IMR-90 (cell line): Measurements from ENCODE around the gene CRIM1. TPM values are rescaled to one million over a fixed set of nuclear protein-coding genes. Genes with fewer than 3 reads are reported as not detected.
A peak's percentile ranks its signal among the peaks of the same experiment; 100 is the strongest.

Source experiments
- ATAC-seq: fragments of 200-7000 bp; cut with Tn5 transposase; 2 replicates; pipeline ENCODE4 v1.9.1; 2020; ENCODE audit warnings: low read depth, mild to moderate bottlenecking, moderate library complexity
- BruUV-seq: library from RNA; stranded (reverse); fragments of 400-500 nt; replicated peaks from 2 replicates; lab custom pipeline; 2021; lab: Mats Ljungman, UMichigan
- CTCF ChIA-PET: fragments of 300-600 bp; formaldehyde crosslinking; extraction: SDS; loops from one replicate; lab custom pipeline; 2021; ENCODE audit warnings: antibody characterized with exemption; lab: Yijun Ruan, JAX
- POLR2A ChIA-PET: fragments of 300-600 bp; sonication (Branson Sonifier 250); formaldehyde crosslinking; loops from one replicate; lab custom pipeline; 2022; ENCODE audit warnings: antibody characterized with exemption; ENCODE audit not compliant: unreplicated experiment; lab: Charles Lee
- DNase-seq: peaks from one replicate; pipeline ENCODE4 v3.0.0; 2013
- H2AFZ ChIP-seq: replicated peaks from 2 replicates; pipeline ENCODE3; 2013; ENCODE audit warnings: low read length, mild to moderate bottlenecking; ENCODE audit not compliant: poor library complexity
- H2AK5ac ChIP-seq: 2 replicates; pipeline ENCODE4 v1.6.1; 2013; ENCODE audit warnings: low read depth, low read length, inconsistent platforms
- H2AK9ac ChIP-seq: replicated peaks from 2 replicates; pipeline ENCODE3; 2013; ENCODE audit warnings: mild to moderate bottlenecking, low read depth, low read length, moderate library complexity; ENCODE audit not compliant: poor library complexity
- H2BK120ac ChIP-seq: 2 replicates; pipeline ENCODE4 v1.6.1; 2013; ENCODE audit warnings: low read depth, low read length, inconsistent platforms
- H2BK15ac ChIP-seq: 3 replicates; pipeline ENCODE4 v1.6.1; 2013; ENCODE audit warnings: low read depth, low read length, inconsistent platforms
- H2BK20ac ChIP-seq: 2 replicates; pipeline ENCODE4 v1.6.1; 2013; ENCODE audit warnings: low read depth, mild to moderate bottlenecking, inconsistent platforms, low read length, moderate library complexity
- H2BK5ac ChIP-seq: 2 replicates; pipeline ENCODE4 v1.6.1; 2013; ENCODE audit warnings: mild to moderate bottlenecking, low read depth, low read length, inconsistent platforms; ENCODE audit not compliant: poor library complexity, severe bottlenecking
- H3K14ac ChIP-seq: replicated peaks from 2 replicates; pipeline ENCODE4 v1.6.1; 2013; ENCODE audit warnings: low read depth, low read length, inconsistent platforms
- H3K18ac ChIP-seq: 2 replicates; pipeline ENCODE4 v1.6.1; 2013; ENCODE audit warnings: low read depth, low read length, control low read depth
- H3K23ac ChIP-seq: 2 replicates; pipeline ENCODE4 v1.6.1; 2013; ENCODE audit warnings: low read depth, low read length, inconsistent platforms
- H3K27ac ChIP-seq: 2 replicates; pipeline ENCODE4 v1.5.1; 2013; ENCODE audit warnings: mild to moderate bottlenecking, control low read depth, low read length; ENCODE audit not compliant: insufficient read depth
- H3K27me3 ChIP-seq: 2 replicates; pipeline ENCODE4 v1.6.1; 2013; ENCODE audit warnings: low read length; ENCODE audit not compliant: control insufficient read depth, insufficient read depth
- H3K36me3 ChIP-seq: 2 replicates; pipeline ENCODE4 v1.6.1; 2013; ENCODE audit warnings: low read length, mixed read lengths; ENCODE audit not compliant: control insufficient read depth, insufficient read depth
- H3K4ac ChIP-seq: 2 replicates; pipeline ENCODE4 v1.6.1; 2013; ENCODE audit warnings: low read depth, low read length, inconsistent platforms
- H3K4me1 ChIP-seq: 2 replicates; pipeline ENCODE4 v1.6.1; 2013; ENCODE audit warnings: low read length, mixed read lengths; ENCODE audit not compliant: control insufficient read depth, insufficient read depth
- H3K4me2 ChIP-seq: 2 replicates; pipeline ENCODE4 v1.6.1; 2013; ENCODE audit warnings: low read depth, mild to moderate bottlenecking, control low read depth, low read length, moderate library complexity
- H3K4me3 ChIP-seq: 2 replicates; pipeline ENCODE4 v1.5.1; 2013; ENCODE audit warnings: low read depth, mild to moderate bottlenecking, control low read depth, low read length, moderate library complexity; ENCODE audit not compliant: insufficient read depth
- H3K56ac ChIP-seq: 2 replicates; pipeline ENCODE4 v1.6.1; 2013; ENCODE audit warnings: low read length, inconsistent platforms; ENCODE audit not compliant: insufficient read depth; ENCODE audit errors: extremely low read depth
- H3K79me1 ChIP-seq, 2 experiments: 2 replicates each; pipeline ENCODE4 v1.6.1; 2013; ENCODE audit warnings: low read length in 2 of 2, inconsistent platforms in 1 of 2, low read depth in 1 of 2
- H3K9ac ChIP-seq: 2 replicates; pipeline ENCODE4 v1.6.1; 2013; ENCODE audit warnings: low read depth, low read length, control low read depth
- H3K9me1 ChIP-seq: 2 replicates; pipeline ENCODE4 v1.6.1; 2013; ENCODE audit warnings: low read length, inconsistent platforms; ENCODE audit not compliant: insufficient read depth
- H3K9me3 ChIP-seq: 2 replicates; pipeline ENCODE4 v1.6.1; 2013; ENCODE audit warnings: low read length; ENCODE audit not compliant: control insufficient read depth, insufficient read depth
- H4K20me1 ChIP-seq: 2 replicates; pipeline ENCODE4 v1.6.1; 2013; ENCODE audit warnings: low read length, inconsistent platforms; ENCODE audit not compliant: insufficient read depth
- H4K5ac ChIP-seq: 2 replicates; pipeline ENCODE4 v1.6.1; 2013; ENCODE audit warnings: mild to moderate bottlenecking, low read depth, low read length, control low read depth
- H4K8ac ChIP-seq, 2 experiments: 2 replicates each; pipeline ENCODE4 v1.6.1; 2013; ENCODE audit warnings: low read depth in 2 of 2, low read length in 2 of 2, control low read depth in 1 of 2, inconsistent platforms in 1 of 2
- H4K91ac ChIP-seq: 2 replicates; pipeline ENCODE4 v1.6.1; 2013; ENCODE audit warnings: low read depth, low read length, inconsistent platforms; ENCODE audit not compliant: insufficient read depth
- POLR2A ChIP-seq: IDR thresholded peaks from 2 replicates; pipeline ENCODE4 v1.6.1; 2012; ENCODE audit warnings: mild to moderate bottlenecking, low read depth, low read length
- WGBS, 2 experiments: methylation state at CpG; one replicate each; pipeline versions ENCODE4 v1.1.5 to v1.1.7; 2013; ENCODE audit warnings: missing lambda C conversion rate in 2 of 2; ENCODE audit not compliant: insufficient read length in 1 of 2; ENCODE audit errors: extremely low coverage in 2 of 2; 5-methylcytosine and 5-hydroxymethylcytosine counted together
- dilution Hi-C: fragments of 300-500 bp; cut with HindIII; formaldehyde crosslinking; loops from one replicate; pipeline ENCODE4 v1.14.3; 2018; ENCODE audit warnings: low sequenced_read_pairs; ENCODE audit not compliant: unreplicated experiment
- in situ Hi-C: fragments of 300-500 bp; cut with MboI; formaldehyde crosslinking; loops from 3 replicates; pipeline ENCODE4 v1.14.3; 2019; ENCODE audit warnings: low sequenced_read_pairs, inconsistent platforms, mixed read lengths
- intact Hi-C: fragments of 100-400 bp; cut with micrococcal nuclease; formaldehyde crosslinking; loops from 2 replicates; pipeline ENCODE4 v1.10.0; 2022
- polyA plus RNA-seq, 3 experiments: library from polyadenylated mRNA; depleted of rRNA; stranded (reverse); fragments of >200 nt; gene quantifications; 2 replicates each; pipeline ENCODE4 v1.2.3, GENCODE V29; 2012; ENCODE audit warnings: low replicate concordance in 1 of 3
- total RNA-seq: library from RNA; depleted of rRNA; stranded (reverse); fragments of >200 nt; gene quantifications from 2 replicates; pipeline ENCODE4 v1.2.3, GENCODE V29; 2012

CRIM1 gene
- total and polyA plus RNA-seq, 2 of the 4 experiments (the other 2 are of a cell fraction): 285 to 490 TPM

GRCh38 chr2:36414307-36414706 lies 58.7 kb downstream of the CRIM1 start:
- Histone ChIP-seq H3K36me3 (peaks cover 11% of the 10 kb centered on the region), H2BK20ac (no peak overlapping the region), H3K18ac (no peak overlapping the region; the same call in 1 of the 2 replicates), H3K27ac (peak overlapping the region; percentile 7; the same call in 1 of the 2 replicates), H3K79me1 (peaks cover 27 to 71% of the 10 kb centered on the region in 2 experiments), H2BK5ac (no peak overlapping the region), H2AFZ (no peak overlapping the region), H2BK15ac (no peak overlapping the region), H4K8ac (peak overlapping the region in 1 of 2 experiments; percentile 23; a peak in 1 of 4 replicates), H3K4me1 (peaks cover 25% of the 10 kb centered on the region), H3K27me3 (no peaks in the 10 kb centered on the region), H2BK120ac (no peak overlapping the region; the same call in 1 of the 2 replicates), H3K14ac (peak overlapping the region; percentile 50; the same call in 1 of the 2 replicates), H4K91ac (no peak overlapping the region), H3K4ac (no peak overlapping the region), H4K20me1 (peaks cover 86% of the 10 kb centered on the region), H3K9ac (no peak overlapping the region), H3K9me3 (no peaks in the 10 kb centered on the region), H3K23ac (peak overlapping the region; percentile 3; the same call in 1 of the 2 replicates), H4K5ac (peak overlapping the region; percentile 29; the same call in 1 of the 2 replicates), H3K56ac (no peak overlapping the region; the same call in 1 of the 2 replicates), H3K4me2 (no peak overlapping the region), H3K9me1 (peaks cover 44% of the 10 kb centered on the region), H2AK9ac (no peak overlapping the region), H2AK5ac (no peak overlapping the region), H3K4me3 (no peak overlapping the region)
- WGBS, 2 experiments: 91% methylated on average over 3 of the region's 4 CpGs; no CpG with 5 or more reads in 1 of the 2 experiments
- CTCF ChIA-PET: interaction anchor here (0.6 kb wide), 2 partner anchors 36 to 371 kb away, joined by 3 to 7 read pairs; no protein-coding TSS in a partner anchor
- ATAC-seq (no peak), DNase-seq (no peak)
- no TSS peak for BruUV-seq
- TF ChIP-seq POLR2A: no peak
- dilution Hi-C loops (no loop called here), in situ Hi-C loops (no loop called here), intact Hi-C loops (no loop called here)
- POLR2A ChIA-PET: no interaction called here
